Body of pancreas (tissue), 4 donors: ENCODE measurements around the gene PFN2.

Experiments
- POLR2A ChIP-seq, 3 donors: fragments of 450-650 bp; IDR thresholded peaks; one replicate each; pipeline ENCODE4 v1.6.1; 2016; ENCODE audit warnings: antibody characterized with exemption in 3 of 3, mild to moderate bottlenecking in 2 of 3
- TF ChIP-seq, protein P1 (sequence below), 7 experiments: fragments of 450-650 bp in 4 of 7; fragments of 200-600 bp in 3 of 7; sonication (generic) in 3 of 7; IDR thresholded peaks; one replicate each; pipeline ENCODE4 v1.5.1; 2016 to 2019; ENCODE audit warnings: antibody characterized with exemption in 7 of 7

DNA sequence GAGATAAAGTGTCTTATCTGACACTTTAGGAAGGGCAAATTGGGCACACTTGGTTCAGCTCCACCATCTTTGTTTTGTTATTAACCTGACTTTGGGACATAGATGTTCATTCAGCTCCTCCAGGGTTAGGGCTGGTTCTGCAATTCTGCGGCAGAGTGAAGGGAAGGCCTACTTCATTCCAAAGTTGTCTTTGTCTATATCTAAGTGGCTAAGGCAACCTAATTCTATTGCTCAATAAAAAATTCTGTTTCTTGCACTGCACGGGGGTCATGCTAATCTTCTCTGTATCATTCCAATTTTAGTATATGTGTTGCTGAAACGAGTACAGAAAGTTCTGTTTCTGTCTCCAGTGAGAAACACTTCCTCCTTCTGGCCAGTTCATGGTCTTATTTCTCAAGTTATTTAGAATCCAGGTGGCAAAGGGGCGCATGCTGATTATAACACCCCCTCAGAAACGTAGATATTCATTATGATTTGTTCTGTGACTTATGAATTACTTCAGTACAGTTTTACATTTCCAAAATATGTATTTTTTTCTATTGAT, 53.5 kb downstream of the PFN2 start:
- TF ChIP-seq, protein P1, sequence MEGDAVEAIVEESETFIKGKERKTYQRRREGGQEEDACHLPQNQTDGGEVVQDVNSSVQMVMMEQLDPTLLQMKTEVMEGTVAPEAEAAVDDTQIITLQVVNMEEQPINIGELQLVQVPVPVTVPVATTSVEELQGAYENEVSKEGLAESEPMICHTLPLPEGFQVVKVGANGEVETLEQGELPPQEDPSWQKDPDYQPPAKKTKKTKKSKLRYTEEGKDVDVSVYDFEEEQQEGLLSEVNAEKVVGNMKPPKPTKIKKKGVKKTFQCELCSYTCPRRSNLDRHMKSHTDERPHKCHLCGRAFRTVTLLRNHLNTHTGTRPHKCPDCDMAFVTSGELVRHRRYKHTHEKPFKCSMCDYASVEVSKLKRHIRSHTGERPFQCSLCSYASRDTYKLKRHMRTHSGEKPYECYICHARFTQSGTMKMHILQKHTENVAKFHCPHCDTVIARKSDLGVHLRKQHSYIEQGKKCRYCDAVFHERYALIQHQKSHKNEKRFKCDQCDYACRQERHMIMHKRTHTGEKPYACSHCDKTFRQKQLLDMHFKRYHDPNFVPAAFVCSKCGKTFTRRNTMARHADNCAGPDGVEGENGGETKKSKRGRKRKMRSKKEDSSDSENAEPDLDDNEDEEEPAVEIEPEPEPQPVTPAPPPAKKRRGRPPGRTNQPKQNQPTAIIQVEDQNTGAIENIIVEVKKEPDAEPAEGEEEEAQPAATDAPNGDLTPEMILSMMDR (IDR thresholded peaks at IDR 0.05): no peak
- no peak for TF ChIP-seq POLR2A (IDR thresholded peaks at IDR 0.05)
